Erythroblast (primary cell): ENCODE measurements around the gene RRAGC.

ENCODE experiments used
- GATA1 ChIP-seq: IDR thresholded peaks from 2 replicates; pipeline ENCODE4 v1.6.1; 2011; ENCODE audit warnings: low read depth, mild to moderate bottlenecking, control low read depth, low read length, moderate library complexity
- POLR2A ChIP-seq: IDR thresholded peaks from 2 replicates; pipeline ENCODE4 v1.6.1; 2011; ENCODE audit warnings: mild to moderate bottlenecking, low read length

DNA sequence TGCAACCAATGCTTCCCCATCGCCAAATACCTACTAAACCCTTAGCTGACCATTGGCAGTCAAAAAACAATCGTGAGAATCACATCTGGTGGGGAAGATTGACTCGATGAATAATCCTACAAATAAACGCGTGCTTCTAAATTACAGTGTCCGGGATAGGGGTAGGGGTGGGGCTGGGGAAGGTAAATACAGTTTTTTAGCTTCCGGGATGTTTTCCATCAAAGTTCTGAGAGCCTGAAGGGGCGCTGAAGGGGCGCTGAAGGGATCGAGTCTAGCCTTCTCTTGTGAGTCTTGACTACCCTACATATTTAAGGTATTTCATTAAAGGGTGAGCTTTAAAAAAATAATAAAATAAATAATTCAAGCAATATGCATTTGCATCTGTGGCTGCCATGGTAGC lies 40.5 kb downstream of the RRAGC start:
- TF ChIP-seq POLR2A = no peak
- no peak for TF ChIP-seq GATA1
